Body of pancreas (tissue), 4 donors: ENCODE data around the gene PHF13. TPM values are rescaled to one million over a fixed set of nuclear protein-coding genes. Genes with fewer than 3 reads are reported as not detected.
A peak's percentile ranks its signal among the peaks of the same experiment; 100 is the strongest.
"Not testable (repeated sequence)": the region's sequence is repeated elsewhere in the genome, so short reads cannot be mapped to it uniquely, and the experiment has no call there.

Experiments
- ATAC-seq: fragments of 150-250 bp; one replicate; pipeline ENCODE4 v1.9.1; 2016
- DNase-seq, 4 donors: peaks; one replicate each; pipeline ENCODE4 v3.0.0-alpha.2; 2019
- H3K27ac ChIP-seq, 4 donors: fragments of 200-600 bp; sonication (generic); 1 replicate in 3 of 4; 2 replicates in 1 of 4; pipeline versions ENCODE4 v1.5.1 to v1.6.1; 2016 to 2019; ENCODE audit warnings: mild to moderate bottlenecking in 1 of 4, mixed read lengths in 1 of 4, moderate library complexity in 1 of 4
- H3K27me3 ChIP-seq, 2 donors: fragments of 200-600 bp; sonication (generic); one replicate each; pipeline ENCODE4 v1.6.0; 2016; ENCODE audit warnings: mild to moderate bottlenecking in 1 of 2
- H3K36me3 ChIP-seq, 2 donors: fragments of 200-600 bp; sonication (generic); replicated peaks in 1 of 2; 2 replicates each; pipeline ENCODE4 v1.5.1; 2016; ENCODE audit warnings: low read depth in 2 of 2; ENCODE audit not compliant: insufficient read depth in 1 of 2
- H3K4me1 ChIP-seq: fragments of 200-600 bp; sonication (generic); one replicate; pipeline ENCODE4 v1.6.0; 2016
- H3K4me3 ChIP-seq, 2 donors: fragments of 200-600 bp; sonication (generic); 1 replicate in 1 of 2; 2 replicates in 1 of 2; pipeline ENCODE4 v1.5.1; 2016 to 2019
- H3K9me3 ChIP-seq, 3 donors: fragments of 200-600 bp; sonication (generic); 1 replicate in 2 of 3; 2 replicates in 1 of 3; pipeline ENCODE4 v1.5.1; 2016
- CTCF ChIP-seq, 7 experiments: fragments of 450-650 bp in 4 of 7; fragments of 200-600 bp in 3 of 7; sonication (generic) in 3 of 7; IDR thresholded peaks; one replicate each; pipeline ENCODE4 v1.5.1; 2016 to 2019; ENCODE audit warnings: antibody characterized with exemption in 7 of 7
- POLR2A ChIP-seq, 3 donors: fragments of 450-650 bp; IDR thresholded peaks; one replicate each; pipeline ENCODE4 v1.6.1; 2016; ENCODE audit warnings: antibody characterized with exemption in 3 of 3, mild to moderate bottlenecking in 2 of 3
- WGBS, 2 donors: methylation state at CpG; one replicate each; pipeline ENCODE4 v1.1.5; 2017; 5-methylcytosine and 5-hydroxymethylcytosine counted together
- intact Hi-C: fragments of 100-400 bp; cut with DNase I; formaldehyde crosslinking; loops from one replicate; pipeline ENCODE4 v1.15.1; 2023
- total RNA-seq, 2 donors: library from RNA; depleted of rRNA; stranded (reverse); fragments of >200 nt; gene quantifications; one replicate each; pipeline ENCODE4 v1.1.0, GENCODE V29; 2016

Gene PHF13
- total RNA-seq, 2 donors from 2014 or later = 6.2 to 9.6 TPM

DNA sequence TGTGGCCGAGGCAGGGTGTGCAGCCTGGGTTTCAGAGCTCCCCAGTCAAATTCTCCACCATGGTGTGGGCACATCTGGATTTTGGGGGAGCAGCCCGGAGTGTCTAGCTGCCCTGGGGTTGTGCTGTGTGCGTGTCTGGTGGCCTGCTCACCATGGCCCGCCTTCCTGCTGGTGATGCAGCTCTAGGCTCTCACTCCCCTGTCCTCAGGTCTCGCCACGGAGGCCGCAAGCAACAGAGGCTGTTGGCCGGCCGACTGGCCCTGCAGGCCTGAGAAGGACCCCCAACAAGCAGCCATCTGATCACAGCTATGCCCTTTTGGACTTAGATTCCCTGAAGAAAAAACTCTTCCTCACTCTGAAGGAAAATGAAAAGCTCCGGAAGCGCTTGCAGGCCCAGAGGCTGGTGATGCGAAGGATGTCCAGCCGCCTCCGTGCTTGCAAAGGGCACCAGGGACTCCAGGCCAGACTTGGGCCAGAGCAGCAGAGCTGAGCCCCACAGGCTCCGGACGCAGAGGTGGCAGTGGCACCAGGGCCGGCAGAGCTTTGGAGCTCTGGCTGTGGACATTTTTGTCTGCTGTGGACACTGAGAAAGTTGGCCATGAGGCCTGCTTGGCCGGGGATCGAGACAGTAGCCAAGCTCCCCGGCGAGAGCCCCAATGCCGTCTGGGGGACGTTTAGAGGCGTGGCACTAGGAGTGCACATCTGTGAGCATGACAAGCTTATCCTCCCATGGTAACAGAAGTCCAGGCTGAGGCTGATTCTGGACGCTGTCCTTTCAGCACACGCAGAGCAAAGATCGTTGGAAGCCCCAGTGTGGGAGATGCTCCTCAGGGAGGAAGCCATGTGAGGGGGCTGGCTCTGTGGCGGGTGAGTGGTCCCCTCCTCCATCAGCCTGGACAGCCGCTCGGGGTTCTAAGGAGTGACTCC lies 19.3 kb downstream of the PHF13 start:
- peaks cover 16% of the 10 kb centered on the region for H3K4me1 ChIP-seq
- no peak for TF ChIP-seq CTCF (IDR thresholded peaks at IDR 0.05)
- no peak for TF ChIP-seq POLR2A (IDR thresholded peaks at IDR 0.05)
- H3K4me3 ChIP-seq = no peak overlapping the region
- H3K9me3 ChIP-seq = no peaks in the 10 kb centered on the region
- 89 to 90% methylated on average over 18 to 30 of the region's 30 CpGs for WGBS, 2 donors
- H3K36me3 ChIP-seq = peaks cover 10 to 12% of the 10 kb centered on the region in 2 donors
- no peak overlapping the region for H3K27ac ChIP-seq
- intact Hi-C loops = no loop called here
- no peaks in the 10 kb centered on the region for H3K27me3 ChIP-seq
- no peak for DNase-seq
- ATAC-seq = no peak

- peak; percentile 72 for ATAC-seq
- 62 to 91% methylated on average over 9 to 27 of the region's 29 CpGs for WGBS, 2 donors
- Histone ChIP-seq H3K36me3 (peaks cover 10 to 14% of the 10 kb centered on the region in 2 donors), H3K4me1 (peaks cover 16% of the 10 kb centered on the region), H3K9me3 (no peaks in the 10 kb centered on the region), H3K4me3 (no peak overlapping the region), H3K27ac (peak overlapping the region in 1 of 4 donors; percentile 8), H3K27me3 (no peaks in the 10 kb centered on the region)
- intact Hi-C loops = no loop called here
- TF ChIP-seq CTCF (IDR thresholded peaks at IDR 0.05) (peak; percentile 8 to 67 (median 51)), POLR2A (IDR thresholded peaks at IDR 0.05) (no peak)
- peak; percentile 77 to 81 (median 79) for DNase-seq
These were observed 21.0 kb downstream of the PHF13 start for GRCh38 chr1:6634371-6635052.

GRCh38 chr1:6635161-6635909 lies 21.8 kb downstream of the PHF13 start:
- Histone ChIP-seq H3K27me3 (no peaks in the 10 kb centered on the region), H3K36me3 (peaks cover 10 to 19% of the 10 kb centered on the region in 2 donors), H3K27ac (peak overlapping the region in 2 of 4 donors; percentile 8 to 12), H3K4me1 (peaks cover 16% of the 10 kb centered on the region), H3K4me3 (no peak overlapping the region), H3K9me3 (no peaks in the 10 kb centered on the region)
- no peak for TF ChIP-seq POLR2A (IDR thresholded peaks at IDR 0.05)
- no peak for TF ChIP-seq CTCF (IDR thresholded peaks at IDR 0.05)
- peak in 2 of 4 donors; percentile 28 to 32 for DNase-seq
- ATAC-seq = no peak
- intact Hi-C loops = no loop called here
- WGBS, 2 donors = 59 to 66% methylated on average over 20 of the region's 20 CpGs

DNA sequence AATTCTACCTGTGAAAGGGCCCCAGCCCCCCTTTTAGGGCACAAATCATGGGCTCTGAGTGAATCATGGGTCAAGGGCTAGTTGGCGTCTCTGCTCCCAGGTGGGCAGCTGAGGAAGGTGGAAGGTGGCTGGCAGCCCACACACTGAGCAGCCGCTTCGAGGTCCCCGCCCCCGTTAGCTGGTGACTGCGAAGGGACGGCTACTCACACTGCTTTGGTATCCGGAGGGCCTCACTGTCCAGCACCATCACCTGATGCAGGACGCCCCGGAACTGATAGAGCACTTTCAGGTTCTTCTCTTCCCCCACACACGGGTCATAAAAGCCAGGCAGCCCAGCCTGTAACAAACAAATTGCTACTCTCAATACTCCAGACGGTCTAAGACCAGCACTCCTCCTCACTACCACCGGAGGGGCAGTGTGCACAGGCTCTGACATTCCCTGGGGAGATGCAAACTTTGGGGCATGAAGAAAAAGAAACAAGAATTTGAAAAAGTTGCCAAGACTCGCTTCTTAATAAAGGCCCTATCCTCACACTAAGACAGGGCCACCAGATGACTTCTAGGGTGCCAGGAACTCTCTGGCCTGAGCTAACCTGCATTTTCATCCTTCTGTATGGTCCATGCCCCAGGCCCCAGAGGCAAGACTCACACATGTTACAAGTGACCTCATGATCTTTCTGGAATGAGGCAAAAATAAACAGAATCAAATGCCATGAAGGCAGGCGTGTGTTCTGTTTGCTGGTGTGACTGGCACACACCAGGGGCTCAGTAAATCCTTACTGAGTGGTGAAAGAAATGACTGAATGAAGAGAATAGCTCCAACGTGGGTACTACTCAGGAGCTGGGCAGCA lies 22.6 kb downstream of the PHF13 start:
- TF ChIP-seq POLR2A (IDR thresholded peaks at IDR 0.05) (no peak), CTCF (IDR thresholded peaks at IDR 0.05) (no peak)
- intact Hi-C loops = no loop called here
- Histone ChIP-seq H3K4me1 (peaks cover 16% of the 10 kb centered on the region), H3K27me3 (no peaks in the 10 kb centered on the region), H3K27ac (peak overlapping the region in 2 of 4 donors; percentile 8 to 12), H3K4me3 (no peak overlapping the region), H3K9me3 (no peaks in the 10 kb centered on the region), H3K36me3 (peaks cover 10 to 19% of the 10 kb centered on the region in 2 donors)
- WGBS, 2 donors = 72 to 86% methylated on average over 13 to 16 of the region's 16 CpGs
- no peak for DNase-seq
- ATAC-seq = no peak

DNA sequence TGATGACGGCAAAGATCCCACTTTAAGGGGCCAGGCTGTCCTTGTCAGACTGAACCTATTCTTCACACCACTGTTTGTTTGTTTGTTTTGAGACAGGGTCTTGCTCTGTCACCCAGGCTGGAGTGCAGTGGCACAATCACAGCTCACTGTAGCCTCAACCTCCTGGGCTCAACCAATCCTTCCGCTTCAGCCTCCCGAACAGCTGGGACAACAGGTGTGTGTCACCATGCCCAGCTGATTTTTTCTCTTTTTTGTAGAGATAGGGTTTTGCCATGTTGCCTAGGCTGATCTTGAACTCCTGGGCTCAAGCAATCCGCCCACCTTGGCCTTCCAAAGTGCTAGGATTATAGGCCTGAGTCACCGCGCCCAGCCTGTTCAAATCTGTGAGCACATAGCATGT lies 23.2 kb downstream of the PHF13 start:
- H3K27me3 ChIP-seq, H3K4me3 ChIP-seq, ATAC-seq, DNase-seq, H3K27ac ChIP-seq, intact Hi-C loops, H3K9me3 ChIP-seq: not testable (repeated sequence)
- H3K36me3 ChIP-seq = peaks cover 10 to 19% of the 10 kb centered on the region in 2 donors
- 97% methylated on average over 5 to 6 of the region's 6 CpGs for WGBS, 2 donors
- H3K4me1 ChIP-seq = peaks cover 16% of the 10 kb centered on the region
